ENCODE results near the gene TRAM2. TPM values are rescaled to one million over a fixed set of nuclear protein-coding genes. Genes with fewer than 3 reads are reported as not detected.

The TRAM2 gene
- total RNA-seq, 2 experiments from 2014 or later: 7.1 to 7.6 TPM

GRCh38 chr6:52507557-52508260 is 69.2 kb downstream of the TRAM2 start:
- H3K27ac Mint-ChIP-seq: no peak overlapping the region
- ChIA-PET CTCF (no interaction called here), POLR2A (no interaction called here)
- intact Hi-C loops (cut with DNase I, micrococcal nuclease): no loop called here
- Histone ChIP-seq H3K27me3 (ENCODE audit: control insufficient read depth in 1 of 2, insufficient read depth in 2 of 2, low read length in 2 of 2) (no peaks in the 10 kb centered on the region), H3K4me3 (ENCODE audit: low read length) (no peak overlapping the region), H3K27ac (ENCODE audit: low read depth in 1 of 2, low read length in 2 of 2) (no peak overlapping the region), H3K9me3 (ENCODE audit: control insufficient read depth in 1 of 2, insufficient read depth in 1 of 2, low read length in 2 of 2) (peaks cover 0 to 4% of the 10 kb centered on the region in 2 experiments), H3K36me3 (ENCODE audit: insufficient read depth, low read length) (peaks cover 36% of the 10 kb centered on the region), H3K4me1 (ENCODE audit: insufficient read depth, low read length) (no peaks in the 10 kb centered on the region)
- no peaks in the 10 kb centered on the region for H3K4me1 Mint-ChIP-seq (ENCODE audit: low read depth)
- H3K4me3 Mint-ChIP-seq: no peak overlapping the region
- H3K9me3 Mint-ChIP-seq: no peaks in the 10 kb centered on the region
- no peak for TF ChIP-seq CTCF (IDR thresholded peaks at IDR 0.05)
- H3K36me3 Mint-ChIP-seq (ENCODE audit: low read depth): peaks cover 93% of the 10 kb centered on the region
- ATAC-seq (ENCODE audit: poor library complexity) (no peak), DNase-seq (no peak)
- no peaks in the 10 kb centered on the region for H3K27me3 Mint-ChIP-seq

- Histone ChIP-seq H3K27me3 (ENCODE audit: control insufficient read depth in 1 of 2, insufficient read depth in 2 of 2, low read length in 2 of 2) (no peaks in the 10 kb centered on the region), H3K9me3 (ENCODE audit: control insufficient read depth in 1 of 2, insufficient read depth in 1 of 2, low read length in 2 of 2) (peaks cover 0 to 4% of the 10 kb centered on the region in 2 experiments), H3K36me3 (ENCODE audit: insufficient read depth, low read length) (peaks cover 33% of the 10 kb centered on the region), H3K4me3 (ENCODE audit: low read length) (no peak overlapping the region), H3K4me1 (ENCODE audit: insufficient read depth, low read length) (no peaks in the 10 kb centered on the region), H3K27ac (ENCODE audit: low read depth in 1 of 2, low read length in 2 of 2) (no peak overlapping the region)
- Mint-ChIP-seq H3K27ac (no peak overlapping the region), H3K4me1 (ENCODE audit: low read depth) (no peaks in the 10 kb centered on the region), H3K4me3 (no peak overlapping the region), H3K27me3 (no peaks in the 10 kb centered on the region), H3K9me3 (no peaks in the 10 kb centered on the region), H3K36me3 (ENCODE audit: low read depth) (peaks cover 87% of the 10 kb centered on the region)
- CTCF ChIA-PET: no interaction called here
- no peak for DNase-seq
- TF ChIP-seq CTCF (IDR thresholded peaks at IDR 0.05): no peak
- POLR2A ChIA-PET: no interaction called here
- intact Hi-C loops (cut with DNase I, micrococcal nuclease): no loop called here
- ATAC-seq (ENCODE audit: poor library complexity): no peak
Measured at GRCh38 chr6:52506476-52506875, 70.4 kb downstream of the TRAM2 start.

DNA sequence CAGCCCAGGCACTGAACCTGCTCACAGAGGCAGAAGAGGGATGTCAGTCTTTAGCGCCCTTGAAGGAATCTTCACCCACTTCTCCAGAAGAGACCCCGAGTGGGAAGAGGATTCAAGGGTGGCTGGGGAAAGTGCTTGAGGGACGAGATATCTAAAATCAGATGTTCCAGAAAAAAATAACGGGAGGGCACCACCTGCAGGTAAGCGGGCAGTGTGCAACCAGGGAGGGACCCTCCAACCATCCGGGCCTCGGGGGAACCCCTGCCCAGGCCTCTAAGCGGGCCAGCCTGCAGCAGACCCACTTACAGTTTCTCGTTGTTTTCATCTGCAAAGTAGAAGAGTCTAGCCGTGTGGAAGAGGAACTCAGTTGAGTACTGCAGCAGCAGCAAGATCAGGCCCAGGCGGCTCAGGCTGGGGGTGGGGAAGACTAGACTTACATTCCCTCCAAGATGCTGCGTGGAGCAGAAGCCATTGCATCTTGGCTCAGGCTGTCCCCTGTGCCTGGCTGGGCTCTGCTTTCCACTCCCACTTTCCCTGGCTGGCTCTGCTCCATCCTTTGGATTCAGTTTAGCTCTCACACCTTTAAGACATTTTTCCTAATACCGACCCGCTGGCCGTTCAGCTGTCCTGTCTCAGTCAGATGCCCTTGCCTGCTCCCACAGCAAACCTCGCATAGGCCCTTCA is 71.0 kb downstream of the TRAM2 start:
- H3K36me3 ChIP-seq (ENCODE audit: insufficient read depth, low read length): peaks cover 33% of the 10 kb centered on the region

More for the DNA sequence above, 71.0 kb downstream of the TRAM2 start:
- intact Hi-C loops (cut with DNase I, micrococcal nuclease): no loop called here
- Mint-ChIP-seq H3K27me3 (no peaks in the 10 kb centered on the region), H3K4me1 (ENCODE audit: low read depth) (no peaks in the 10 kb centered on the region), H3K4me3 (no peak overlapping the region), H3K9me3 (no peaks in the 10 kb centered on the region), H3K27ac (no peak overlapping the region), H3K36me3 (ENCODE audit: low read depth) (peaks cover 81% of the 10 kb centered on the region)
- no peak for ATAC-seq (ENCODE audit: poor library complexity)
- peak in 1 of 14 experiments; percentile 9 for DNase-seq
- H3K9me3 ChIP-seq (ENCODE audit: control insufficient read depth in 1 of 2, insufficient read depth in 1 of 2, low read length in 2 of 2): peaks cover 0 to 4% of the 10 kb centered on the region in 2 experiments
- ChIA-PET CTCF (no interaction called here), POLR2A (no interaction called here)
- H3K4me3 ChIP-seq (ENCODE audit: low read length): no peak overlapping the region
- no peaks in the 10 kb centered on the region for H3K4me1 ChIP-seq (ENCODE audit: insufficient read depth, low read length)
- TF ChIP-seq CTCF (IDR thresholded peaks at IDR 0.05): no peak
- H3K27me3 ChIP-seq (ENCODE audit: control insufficient read depth in 1 of 2, insufficient read depth in 2 of 2, low read length in 2 of 2): no peaks in the 10 kb centered on the region
- no peak overlapping the region for H3K27ac ChIP-seq (ENCODE audit: low read depth in 1 of 2, low read length in 2 of 2)

All from CD4-positive, alpha-beta T cell (primary cell).